Measurements from ENCODE around the gene PDIA4.

DNA sequence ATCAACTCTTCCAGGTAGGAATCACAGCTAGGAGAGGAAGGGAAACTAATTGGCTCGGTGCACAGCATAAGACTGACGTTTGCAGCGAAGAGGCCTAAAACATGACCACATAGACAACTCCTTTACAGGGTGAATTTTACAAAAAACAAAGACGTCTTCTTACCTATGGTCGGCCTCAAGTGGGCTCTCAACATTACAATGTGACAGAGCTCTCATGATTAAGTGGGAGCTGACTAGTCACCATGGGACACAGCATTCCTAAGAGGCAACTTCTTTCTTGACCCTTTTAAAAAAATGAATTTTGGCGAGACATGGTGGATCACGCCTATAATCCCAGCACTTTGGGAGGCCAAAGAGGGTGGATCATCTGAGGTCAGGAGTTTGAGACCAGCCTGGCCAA, 4.6 kb downstream of the PDIA4 start:
- TF ChIP-seq SREBF2 (IDR thresholded peaks at IDR 0.05) (no peak), BHLHE40 (IDR thresholded peaks at IDR 0.05; ENCODE audit: low read depth, low read length) (no peak), CTCF (IDR thresholded peaks at IDR 0.05) (no peak), PBX3 (IDR thresholded peaks at IDR 0.05) (no peak), RFX5 (IDR thresholded peaks at IDR 0.05) (no peak)

All from A549 (cell line).